GM18499 (cell line): ENCODE data around the gene PPOX.

Experiments used
- ATAC-seq: cut with Tn5 transposase; IDR thresholded peaks from one replicate; pipeline ENCODE4 v1.9.1; 2021; ENCODE audit warnings: moderate number of reproducible peaks; ENCODE audit not compliant: insufficient read depth, unreplicated experiment

The PPOX gene

GRCh38 chr1:161145832-161146231 lies 20.4 kb upstream of the PPOX start:
- ATAC-seq: no peak

- no peak for ATAC-seq
These were observed 13.1 kb upstream of the PPOX start for GRCh38 chr1:161153176-161153575.

- peak; percentile 53 for ATAC-seq
These were observed 12.4 kb upstream of the PPOX start, which contains the start of gene UFC1 for GRCh38 chr1:161153682-161154337. TSS of gene UFC1 (plus strand) at chr1:161153978. CDS start at chr1:161153998, 20 bp downstream.

GRCh38 chr1:161157867-161158266 lies 8.4 kb upstream of the PPOX start:
- ATAC-seq: no peak

GRCh38 chr1:161158316-161159010 lies 7.8 kb upstream of the PPOX start:
- ATAC-seq: no peak

- ATAC-seq: peak; percentile 54
These were observed 6.9 kb upstream of the PPOX start, which contains the start of gene USP21 for GRCh38 chr1:161159087-161159912. TSS of gene USP21 (plus strand) at chr1:161159500. CDS start at chr1:161160641, 1,141 bp downstream.

GRCh38 chr1:161159913-161160243 lies 6.3 kb upstream of the PPOX start:
- ATAC-seq: no peak

GRCh38 chr1:161160671-161161145 lies 5.5 kb upstream of the PPOX start:
- ATAC-seq: no peak

GRCh38 chr1:161161652-161162051 lies 4.6 kb upstream of the PPOX start:
- ATAC-seq: no peak

GRCh38 chr1:161162052-161162451 lies 4.2 kb upstream of the PPOX start:
- ATAC-seq: no peak

GRCh38 chr1:161162806-161163205 lies 3.4 kb upstream of the PPOX start:
- no peak for ATAC-seq

GRCh38 chr1:161163793-161164192 lies 2.4 kb upstream of the PPOX start:
- ATAC-seq: no peak

GRCh38 chr1:161164901-161165610 lies 1.2 kb upstream of the PPOX start:
- no peak for ATAC-seq

- ATAC-seq: no peak
These were observed 683 bp downstream of the PPOX start for GRCh38 chr1:161166669-161167548.

- no peak for ATAC-seq
These were observed 2.7 kb downstream of the PPOX start for GRCh38 chr1:161168906-161169305.

GRCh38 chr1:161171191-161171590 lies 5.0 kb downstream of the PPOX start:
- ATAC-seq: no peak

GRCh38 chr1:161171696-161172095 lies 5.5 kb downstream of the PPOX start:
- ATAC-seq: no peak

GRCh38 chr1:161172349-161172748 lies 6.1 kb downstream of the PPOX start:
- no peak for ATAC-seq

- no peak for ATAC-seq
These were observed 6.7 kb downstream of the PPOX start for GRCh38 chr1:161172776-161173376.
